DOHH2 (cell line): ENCODE measurements around the gene ELFN1.

Experiments used
- H3F3A ChIP-seq: fragments of 200-600 bp; sonication (generic), shearing (Covaris generic); 2 replicates; pipeline ENCODE4 v1.6.0; 2016; ENCODE audit warnings: antibody characterized with exemption, mild to moderate bottlenecking; ENCODE audit not compliant: control insufficient read depth, insufficient read depth
- H3K27ac ChIP-seq: fragments of 200-600 bp; sonication (generic); 2 replicates; pipeline ENCODE4 v1.5.1; 2014; ENCODE audit warnings: low read depth, mild to moderate bottlenecking, low read length, moderate library complexity
- H3K27me3 ChIP-seq: fragments of 200-600 bp; sonication (generic); 2 replicates; pipeline ENCODE4 v1.6.1; 2014; ENCODE audit warnings: mild to moderate bottlenecking, low read length, mixed read lengths; ENCODE audit not compliant: control insufficient read depth
- H3K36me3 ChIP-seq: fragments of 200-600 bp; sonication (generic); 2 replicates; pipeline ENCODE4 v1.6.1; 2014; ENCODE audit warnings: mild to moderate bottlenecking, low read length, moderate library complexity, mixed read lengths; ENCODE audit not compliant: control insufficient read depth
- H3K4me1 ChIP-seq: fragments of 200-600 bp; sonication (generic); 2 replicates; pipeline ENCODE4 v1.6.1; 2014; ENCODE audit warnings: mild to moderate bottlenecking, low read length, mixed read lengths; ENCODE audit not compliant: control insufficient read depth
- H3K4me2 ChIP-seq: fragments of 200-600 bp; sonication (generic); 2 replicates; pipeline ENCODE4 v1.6.0; 2014; ENCODE audit warnings: mild to moderate bottlenecking, low read length, moderate library complexity
- H3K4me3 ChIP-seq: fragments of 200-600 bp; sonication (generic); 2 replicates; pipeline ENCODE4 v1.5.1; 2014; ENCODE audit warnings: mild to moderate bottlenecking, low read length, mixed read lengths
- H3K79me2 ChIP-seq: fragments of 200-600 bp; sonication (generic); 2 replicates; pipeline ENCODE4 v1.6.1; 2014; ENCODE audit warnings: mild to moderate bottlenecking, low read length, mixed read lengths; ENCODE audit not compliant: control insufficient read depth
- H3K9me2 ChIP-seq: fragments of 200-600 bp; sonication (generic); replicated peaks from 2 replicates; pipeline ENCODE4 v1.6.1; 2014; ENCODE audit warnings: mild to moderate bottlenecking, low read length, mixed read lengths; ENCODE audit not compliant: control insufficient read depth
- H3K9me3 ChIP-seq: fragments of 200-600 bp; sonication (generic); 2 replicates; pipeline ENCODE4 v1.6.1; 2014; ENCODE audit warnings: antibody characterized with exemption, low read length, mixed read lengths; ENCODE audit not compliant: control insufficient read depth, insufficient read depth
- H4K20me1 ChIP-seq: fragments of 200-600 bp; sonication (generic); 2 replicates; pipeline ENCODE4 v1.6.0; 2014; ENCODE audit warnings: low read depth, mild to moderate bottlenecking, antibody characterized with exemption, low read length, moderate library complexity; ENCODE audit not compliant: control insufficient read depth, insufficient read depth
- EZH2phosphoT487 ChIP-seq: fragments of 200-600 bp; sonication (generic); IDR thresholded peaks from 2 replicates; pipeline ENCODE4 v1.6.1; 2017; ENCODE audit warnings: borderline replicate concordance, mild to moderate bottlenecking, antibody characterized with exemption, low read length, moderate library complexity, mixed read lengths
- TF ChIP-seq, protein P1 (sequence below): fragments of 200-600 bp; sonication (generic); IDR thresholded peaks from one replicate; pipeline ENCODE4 v1.5.1; 2014; ENCODE audit warnings: antibody characterized with exemption, mild to moderate bottlenecking, low read depth, low read length; ENCODE audit not compliant: poor library complexity, severe bottlenecking

The ELFN1 gene

GRCh38 chr7:1732645-1733044 lies 62.6 kb downstream of the ELFN1 start:
- Histone ChIP-seq H3K9me2 (no peaks in the 10 kb centered on the region), H3F3A (no peaks in the 10 kb centered on the region), H4K20me1 (0 out of 2 replicates have a peak, but pooled peaks cover 2% of the 10 kb centered on the region), H3K4me3 (no peak overlapping the region), H3K36me3 (no peaks in the 10 kb centered on the region), H3K4me1 (0 out of 2 replicates have a peak, but pooled peaks cover 4% of the 10 kb centered on the region), H3K27me3 (peaks cover 2% of the 10 kb centered on the region; the same call in 1 of the 2 replicates), H3K4me2 (no peak overlapping the region), H3K79me2 (no peaks in the 10 kb centered on the region), H3K27ac (no peak overlapping the region), H3K9me3 (no peaks in the 10 kb centered on the region)
- TF ChIP-seq EZH2phosphoT487, result no peak
- TF ChIP-seq, protein P1, sequence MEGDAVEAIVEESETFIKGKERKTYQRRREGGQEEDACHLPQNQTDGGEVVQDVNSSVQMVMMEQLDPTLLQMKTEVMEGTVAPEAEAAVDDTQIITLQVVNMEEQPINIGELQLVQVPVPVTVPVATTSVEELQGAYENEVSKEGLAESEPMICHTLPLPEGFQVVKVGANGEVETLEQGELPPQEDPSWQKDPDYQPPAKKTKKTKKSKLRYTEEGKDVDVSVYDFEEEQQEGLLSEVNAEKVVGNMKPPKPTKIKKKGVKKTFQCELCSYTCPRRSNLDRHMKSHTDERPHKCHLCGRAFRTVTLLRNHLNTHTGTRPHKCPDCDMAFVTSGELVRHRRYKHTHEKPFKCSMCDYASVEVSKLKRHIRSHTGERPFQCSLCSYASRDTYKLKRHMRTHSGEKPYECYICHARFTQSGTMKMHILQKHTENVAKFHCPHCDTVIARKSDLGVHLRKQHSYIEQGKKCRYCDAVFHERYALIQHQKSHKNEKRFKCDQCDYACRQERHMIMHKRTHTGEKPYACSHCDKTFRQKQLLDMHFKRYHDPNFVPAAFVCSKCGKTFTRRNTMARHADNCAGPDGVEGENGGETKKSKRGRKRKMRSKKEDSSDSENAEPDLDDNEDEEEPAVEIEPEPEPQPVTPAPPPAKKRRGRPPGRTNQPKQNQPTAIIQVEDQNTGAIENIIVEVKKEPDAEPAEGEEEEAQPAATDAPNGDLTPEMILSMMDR, result no peak

- Histone ChIP-seq H3K9me2 (no peaks in the 10 kb centered on the region), H4K20me1 (0 out of 2 replicates have a peak, but pooled peaks cover 2% of the 10 kb centered on the region), H3K27me3 (peaks cover 2% of the 10 kb centered on the region; the same call in 1 of the 2 replicates), H3K27ac (no peak overlapping the region), H3K4me3 (no peak overlapping the region), H3F3A (no peaks in the 10 kb centered on the region), H3K79me2 (no peaks in the 10 kb centered on the region), H3K4me1 (peaks cover 7% of the 10 kb centered on the region), H3K4me2 (no peak overlapping the region), H3K9me3 (no peaks in the 10 kb centered on the region), H3K36me3 (no peaks in the 10 kb centered on the region)
- TF ChIP-seq EZH2phosphoT487, result no peak
- TF ChIP-seq, protein P1, result no peak
Observed at GRCh38 chr7:1733206-1733907, 63.3 kb downstream of the ELFN1 start.

GRCh38 chr7:1733908-1734730 lies 64.0 kb downstream of the ELFN1 start:
- H3F3A ChIP-seq, result no peaks in the 10 kb centered on the region
- H3K4me2 ChIP-seq, result no peak overlapping the region
- H3K4me1 ChIP-seq, result peaks cover 11% of the 10 kb centered on the region
- no peak overlapping the region for H3K4me3 ChIP-seq
- H3K36me3 ChIP-seq, result no peaks in the 10 kb centered on the region
- no peaks in the 10 kb centered on the region for H3K9me3 ChIP-seq
- H4K20me1 ChIP-seq, result 0 out of 2 replicates have a peak, but pooled peaks cover 2% of the 10 kb centered on the region
- H3K27ac ChIP-seq, result no peak overlapping the region
- no peaks in the 10 kb centered on the region for H3K79me2 ChIP-seq
- H3K27me3 ChIP-seq, result peaks cover 2% of the 10 kb centered on the region; the same call in 1 of the 2 replicates
- TF ChIP-seq, protein P1, result no peak
- TF ChIP-seq EZH2phosphoT487, result no peak
- no peaks in the 10 kb centered on the region for H3K9me2 ChIP-seq
